K562 (cell line): ENCODE results near the gene CUEDC2. TPM values are rescaled to one million over a fixed set of nuclear protein-coding genes. Genes with fewer than 3 reads are reported as not detected.

Experiments
- ATF6 ChIP-seq: sonication (generic); formaldehyde crosslinking; IDR thresholded peaks from 2 replicates; pipeline ENCODE4 v1.4.0; 2020; ENCODE audit warnings: mild to moderate bottlenecking, missing genetic modification reagents
- BMI1 ChIP-seq: fragments of 150-350 bp; IDR thresholded peaks from 2 replicates; pipeline ENCODE4 v1.6.1; 2014; ENCODE audit warnings: low read length
- C11orf30 ChIP-seq: fragments of 450-650 bp; IDR thresholded peaks from 2 replicates; pipeline ENCODE4 v1.6.1; 2016; ENCODE audit warnings: low read depth, mild to moderate bottlenecking
- DEAF1 ChIP-seq: fragments of 450-650 bp; formaldehyde crosslinking; IDR thresholded peaks from 2 replicates; pipeline ENCODE4 v1.4.0; 2020; ENCODE audit warnings: mild to moderate bottlenecking, moderate library complexity
- ELF2 ChIP-seq: fragments of 250-450 bp; sonication (Bioruptor Pico); IDR thresholded peaks from 2 replicates; pipeline ENCODE4 v1.5.0; 2021; ENCODE audit warnings: mild to moderate bottlenecking
- ETV5 ChIP-seq: sonication (generic); formaldehyde crosslinking; IDR thresholded peaks from 2 replicates; pipeline ENCODE4 v1.4.0; 2020; ENCODE audit warnings: low read depth, mild to moderate bottlenecking, missing genetic modification reagents
- JUNB ChIP-seq: fragments of 450-650 bp; formaldehyde crosslinking; conservative IDR thresholded peaks from 2 replicates; pipeline ENCODE4 v1.4.0; 2020; ENCODE audit warnings: mild to moderate bottlenecking
- NR1H2 ChIP-seq: sonication (generic); formaldehyde crosslinking; IDR thresholded peaks from 2 replicates; pipeline ENCODE4 v1.4.0; 2020; ENCODE audit warnings: mild to moderate bottlenecking, missing genetic modification reagents
- PCBP1 ChIP-seq: fragments of 200-400 bp; formaldehyde crosslinking; IDR thresholded peaks from 2 replicates; pipeline ENCODE4 v1.6.1; 2018; ENCODE audit warnings: mild to moderate bottlenecking, low read depth, low read length; ENCODE audit not compliant: poor library complexity, severe bottlenecking
- PKNOX1 ChIP-seq: fragments of 450-650 bp; IDR thresholded peaks from 2 replicates; pipeline ENCODE4 v1.6.1; 2016
- PTTG1 ChIP-seq: fragments of 450-650 bp; IDR thresholded peaks from 2 replicates; pipeline ENCODE4 v1.6.1; 2016; ENCODE audit warnings: low read depth, mild to moderate bottlenecking, missing genetic modification characterization, missing compliant biosample characterization
- SOX6 ChIP-seq: fragments of 450-650 bp; IDR thresholded peaks from 2 replicates; pipeline ENCODE4 v1.6.1; 2014; ENCODE audit warnings: mild to moderate bottlenecking
- TAF15 ChIP-seq: fragments of 200-400 bp; formaldehyde crosslinking; IDR thresholded peaks from 2 replicates; pipeline ENCODE4 v1.6.1; 2017; ENCODE audit warnings: mild to moderate bottlenecking, low read depth, low read length, moderate library complexity
- TRIM24 ChIP-seq, 2 experiments: fragments of 450-650 bp; IDR thresholded peaks; 2 replicates each; pipeline ENCODE4 v1.6.1; 2016
- ZNF184 ChIP-seq: sonication (generic); formaldehyde crosslinking; IDR thresholded peaks from 2 replicates; pipeline ENCODE4 v1.5.0; 2020; ENCODE audit warnings: missing genetic modification reagents
- ZNF3 ChIP-seq: fragments of 250-450 bp; sonication (Bioruptor Pico); IDR thresholded peaks from 2 replicates; pipeline ENCODE4 v1.5.0; 2021; ENCODE audit warnings: mild to moderate bottlenecking, moderate library complexity
- ZNF316 ChIP-seq: fragments of 450-650 bp; IDR thresholded peaks from 2 replicates; pipeline ENCODE4 v1.6.1; 2016
- ZNF354B ChIP-seq: fragments of 250-450 bp; sonication (Bioruptor Pico); IDR thresholded peaks from 2 replicates; pipeline ENCODE4 v1.4.0; 2020
- ZNF79 ChIP-seq: fragments of 250-450 bp; sonication (Bioruptor Pico); IDR thresholded peaks from 2 replicates; pipeline ENCODE4 v1.4.0; 2020; ENCODE audit warnings: low read depth, mild to moderate bottlenecking, moderate library complexity
- polyA plus RNA-seq, 8 experiments: library from polyadenylated mRNA; depleted of rRNA in 4 of 8; stranded (reverse) in 5 of 8; unstranded in 3 of 8; fragments of >200 nt; fragmentation: Nextera tagmentation in 2 of 8; fragmentation: Illumina TruSeq in 1 of 8; extraction: Ambion mirVana in 2 of 8; extraction: Trizol in 1 of 8; gene quantifications; 2 replicates each; pipeline versions ENCODE4 v1.2.1 to v1.2.3, GENCODE V29; 2011 to 2014; ENCODE audit warnings: inconsistent platforms in 1 of 8, missing spikeins in 1 of 8
- total RNA-seq, 7 experiments: library from RNA; depleted of rRNA in 6 of 7; stranded (reverse); fragments of >200 nt in 6 of 7; fragmentation: Illumina TruSeq in 2 of 7; extraction: Trizol in 2 of 7; gene quantifications; 2 replicates each; pipeline versions ENCODE4 v1.2.1 to v1.2.3, GENCODE V29; 2011 to 2021; ENCODE audit warnings: low replicate concordance in 1 of 7
- TF ChIP-seq, protein P1 (sequence below): fragments of 250-450 bp; sonication (Bioruptor Pico); IDR thresholded peaks from 2 replicates; pipeline ENCODE4 v1.5.0; 2022; ENCODE audit warnings: mild to moderate bottlenecking

Gene CUEDC2
- total and polyA plus RNA-seq, 9 of the 15 experiments (the other 6 are each of a cell fraction or from before 2014, with no cell fraction given), result 8.5 to 48.9 (median 27.4) TPM

DNA sequence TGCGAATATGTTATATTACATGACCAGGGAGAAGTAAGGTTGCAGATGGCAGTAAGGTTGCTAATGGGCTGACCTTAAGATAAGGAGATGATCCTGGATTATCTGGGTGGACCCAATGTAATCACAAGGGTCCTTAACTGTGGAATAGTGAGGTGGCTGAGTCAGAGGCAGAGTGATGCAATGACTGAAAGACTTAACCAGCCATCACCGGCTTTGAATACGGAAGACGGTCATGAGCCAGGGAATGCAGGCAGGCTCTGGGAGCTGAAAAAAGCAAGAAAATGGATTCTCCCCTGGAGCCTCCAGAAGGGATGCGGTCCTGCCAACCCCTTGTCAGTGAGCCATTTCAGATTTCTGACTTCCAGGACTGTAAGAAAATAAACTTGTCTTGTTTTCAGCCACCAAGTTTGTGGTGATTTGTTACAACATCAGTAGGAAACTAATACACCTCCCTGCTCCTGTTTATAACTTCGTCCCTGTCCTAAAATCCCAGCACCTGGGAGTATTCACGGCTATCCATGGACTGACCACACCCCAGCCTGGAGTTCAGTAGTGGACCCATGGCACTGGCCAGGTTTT lies 23.6 kb upstream of the CUEDC2 start (continued):
- TF ChIP-seq PKNOX1, result peak; percentile 35; the same call in 1 of the 2 replicates
- TF ChIP-seq ZNF3 (CRISPR knock-in tag), result no peak
- TF ChIP-seq DEAF1 (CRISPR knock-in tag), result no peak
- TF ChIP-seq TRIM24 (IDR thresholded peaks at IDR 0.05), result peak; percentile 85 to 89
- no peak for TF ChIP-seq NR1H2
- TF ChIP-seq, protein P1, sequence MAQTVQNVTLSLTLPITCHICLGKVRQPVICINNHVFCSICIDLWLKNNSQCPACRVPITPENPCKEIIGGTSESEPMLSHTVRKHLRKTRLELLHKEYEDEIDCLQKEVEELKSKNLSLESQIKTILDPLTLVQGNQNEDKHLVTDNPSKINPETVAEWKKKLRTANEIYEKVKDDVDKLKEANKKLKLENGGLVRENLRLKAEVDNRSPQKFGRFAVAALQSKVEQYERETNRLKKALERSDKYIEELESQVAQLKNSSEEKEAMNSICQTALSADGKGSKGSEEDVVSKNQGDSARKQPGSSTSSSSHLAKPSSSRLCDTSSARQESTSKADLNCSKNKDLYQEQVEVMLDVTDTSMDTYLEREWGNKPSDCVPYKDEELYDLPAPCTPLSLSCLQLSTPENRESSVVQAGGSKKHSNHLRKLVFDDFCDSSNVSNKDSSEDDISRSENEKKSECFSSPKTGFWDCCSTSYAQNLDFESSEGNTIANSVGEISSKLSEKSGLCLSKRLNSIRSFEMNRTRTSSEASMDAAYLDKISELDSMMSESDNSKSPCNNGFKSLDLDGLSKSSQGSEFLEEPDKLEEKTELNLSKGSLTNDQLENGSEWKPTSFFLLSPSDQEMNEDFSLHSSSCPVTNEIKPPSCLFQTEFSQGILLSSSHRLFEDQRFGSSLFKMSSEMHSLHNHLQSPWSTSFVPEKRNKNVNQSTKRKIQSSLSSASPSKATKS (CRISPR knock-in tag), result no peak
- 0 out of 2 replicates have a peak, but pooled peaks have one; percentile 14 for TF ChIP-seq JUNB (CRISPR knock-in tag)
- no peak for TF ChIP-seq PCBP1
- TF ChIP-seq ETV5 (CRISPR knock-in tag), result no peak
- TF ChIP-seq ZNF79 (CRISPR knock-in tag), result no peak
- TF ChIP-seq ZNF184 (CRISPR knock-in tag), result no peak
- TF ChIP-seq ZNF354B (CRISPR knock-in tag), result no peak
- TF ChIP-seq BMI1, result no peak
- peak; percentile 72; the same call in 1 of the 2 replicates for TF ChIP-seq SOX6
- peak; percentile 37; the same call in 1 of the 2 replicates for TF ChIP-seq C11orf30
- no peak for TF ChIP-seq ATF6
- TF ChIP-seq TAF15, result no peak
- TF ChIP-seq ZNF316, result no peak
- no peak for TF ChIP-seq PTTG1
- no peak for TF ChIP-seq ELF2 (CRISPR knock-in tag)
